GM19455 (cell line): ENCODE data around the gene MAGI1.
"Not testable (repeated sequence)": the region's sequence is repeated elsewhere in the genome, so short reads cannot be mapped to it uniquely, and the experiment has no call there.

Experiments
- ATAC-seq: cut with Tn5 transposase; IDR thresholded peaks from one replicate; pipeline ENCODE4 v1.9.1; 2021; ENCODE audit not compliant: unreplicated experiment

Gene MAGI1

GRCh38 chr3:66041116-66041515 is 2.4 kb upstream of the MAGI1 start:
- no peak for ATAC-seq

GRCh38 chr3:66039590-66039887 is 821 bp upstream of the MAGI1 start:
- no peak for ATAC-seq

GRCh38 chr3:66038384-66038725 is 363 bp downstream of the MAGI1 start:
- ATAC-seq: no peak

GRCh38 chr3:66037986-66038369 is 740 bp downstream of the MAGI1 start:
- no peak for ATAC-seq

- ATAC-seq: no peak
Measured at GRCh38 chr3:66037330-66037985, 1.3 kb downstream of the MAGI1 start.

- no peak for ATAC-seq
Measured at GRCh38 chr3:66036586-66037148, 2.1 kb downstream of the MAGI1 start.

- no peak for ATAC-seq
Measured at GRCh38 chr3:66035763-66036477, 2.8 kb downstream of the MAGI1 start.

GRCh38 chr3:66033241-66034138 is 5.2 kb downstream of the MAGI1 start:
- no peak for ATAC-seq

- no peak for ATAC-seq
Measured at GRCh38 chr3:66031102-66031698, 7.5 kb downstream of the MAGI1 start.

GRCh38 chr3:66029443-66029842 is 9.3 kb downstream of the MAGI1 start:
- no peak for ATAC-seq

GRCh38 chr3:66029014-66029413 is 9.7 kb downstream of the MAGI1 start:
- ATAC-seq: no peak

- ATAC-seq: no peak
Measured at GRCh38 chr3:66028457-66028856, 10.3 kb downstream of the MAGI1 start.

GRCh38 chr3:66027099-66027498 is 11.6 kb downstream of the MAGI1 start:
- not testable (repeated sequence) for ATAC-seq

- ATAC-seq: no peak
Measured at GRCh38 chr3:66023738-66024385, 14.9 kb downstream of the MAGI1 start.

- no peak for ATAC-seq
Measured at GRCh38 chr3:66023229-66023628, 15.5 kb downstream of the MAGI1 start.

GRCh38 chr3:66021731-66022131 is 17.0 kb downstream of the MAGI1 start:
- ATAC-seq: no peak

- no peak for ATAC-seq
Measured at GRCh38 chr3:66019896-66020295, 18.8 kb downstream of the MAGI1 start.

GRCh38 chr3:66018057-66019033 is 20.4 kb downstream of the MAGI1 start:
- ATAC-seq: no peak

- no peak for ATAC-seq
Measured at GRCh38 chr3:66017591-66017990, 21.1 kb downstream of the MAGI1 start.

- ATAC-seq: no peak
Measured at GRCh38 chr3:66017084-66017483, 21.6 kb downstream of the MAGI1 start.
